Mesenchymal stem cell (in vitro differentiated cells and primary cell): ENCODE results near the gene IKZF1.
"Not testable (repeated sequence)": the region's sequence is repeated elsewhere in the genome, so short reads cannot be mapped to it uniquely, and the experiment has no call there.

Source experiments
- DNase-seq: peaks from one replicate; pipeline ENCODE4 v3.0.0-alpha.2; 2013
- H2AFZ ChIP-seq: one replicate; pipeline ENCODE4 v1.6.1; 2013; ENCODE audit warnings: low read depth, mild to moderate bottlenecking, control low read depth, inconsistent platforms, low read length, moderate library complexity
- H2AK5ac ChIP-seq: 2 replicates; pipeline ENCODE4 v1.6.1; 2013; ENCODE audit warnings: low read length, moderate library complexity, mild to moderate bottlenecking, inconsistent platforms; ENCODE audit not compliant: severe bottlenecking
- H2BK120ac ChIP-seq: one replicate; pipeline ENCODE4 v1.6.1; 2013; ENCODE audit warnings: low read depth, mild to moderate bottlenecking, inconsistent platforms, low read length, moderate library complexity
- H2BK12ac ChIP-seq, 2 experiments: one replicate each; pipeline ENCODE4 v1.6.1; 2013; ENCODE audit warnings: inconsistent platforms in 2 of 2, low read length in 2 of 2, mild to moderate bottlenecking in 2 of 2, moderate library complexity in 2 of 2, control low read depth in 1 of 2
- H2BK15ac ChIP-seq: one replicate; pipeline ENCODE4 v1.6.1; 2013; ENCODE audit warnings: mild to moderate bottlenecking, low read depth, inconsistent platforms; ENCODE audit not compliant: poor library complexity, severe bottlenecking
- H2BK5ac ChIP-seq: 2 replicates; pipeline ENCODE4 v1.6.1; 2013; ENCODE audit warnings: low read depth, mild to moderate bottlenecking, low read length, control low read depth, inconsistent platforms; ENCODE audit not compliant: poor library complexity, severe bottlenecking
- H3K14ac ChIP-seq, 2 experiments: one replicate each; pipeline ENCODE4 v1.6.1; 2013; ENCODE audit warnings: inconsistent platforms in 2 of 2, low read length in 2 of 2, control low read depth in 1 of 2, mild to moderate bottlenecking in 1 of 2, moderate library complexity in 1 of 2
- H3K18ac ChIP-seq, 2 experiments: one replicate each; pipeline ENCODE4 v1.6.1; 2013; ENCODE audit warnings: inconsistent platforms in 2 of 2, low read length in 2 of 2, control low read depth in 1 of 2, low read depth in 1 of 2, mild to moderate bottlenecking in 1 of 2
- H3K23ac ChIP-seq, 2 experiments: one replicate each; pipeline ENCODE4 v1.6.1; 2013; ENCODE audit warnings: inconsistent platforms in 2 of 2, low read length in 2 of 2, mild to moderate bottlenecking in 2 of 2, moderate library complexity in 2 of 2, control low read depth in 1 of 2
- H3K27ac ChIP-seq: 2 replicates; pipeline ENCODE4 v1.5.1; 2013; ENCODE audit warnings: mild to moderate bottlenecking, moderate library complexity, low read length, control low read depth, inconsistent platforms; ENCODE audit not compliant: poor library complexity, severe bottlenecking
- H3K27me3 ChIP-seq, 2 experiments: 2 replicates each; pipeline versions ENCODE4 v1.6.1 to v1.7.0; 2013; ENCODE audit warnings: low read length in 2 of 2, mild to moderate bottlenecking in 2 of 2, moderate library complexity in 2 of 2, control low read depth in 1 of 2, inconsistent platforms in 1 of 2; ENCODE audit not compliant: control insufficient read depth in 1 of 2, insufficient read depth in 1 of 2
- H3K36me3 ChIP-seq, 2 experiments: 2 replicates each; pipeline versions ENCODE4 v1.6.1 to v1.7.0; 2013; ENCODE audit warnings: low read length in 2 of 2, control low read depth in 1 of 2, inconsistent platforms in 1 of 2, low read depth in 1 of 2, mild to moderate bottlenecking in 1 of 2; ENCODE audit not compliant: insufficient read depth in 2 of 2, control insufficient read depth in 1 of 2
- H3K4ac ChIP-seq, 2 experiments: one replicate each; pipeline ENCODE4 v1.6.1; 2013; ENCODE audit warnings: inconsistent platforms in 2 of 2, low read length in 2 of 2, mild to moderate bottlenecking in 2 of 2, moderate library complexity in 2 of 2, control low read depth in 1 of 2, low read depth in 1 of 2
- H3K4me1 ChIP-seq: 2 replicates; pipeline ENCODE4 v1.6.1; 2013; ENCODE audit warnings: low read depth, low read length, control low read depth; ENCODE audit not compliant: control insufficient read depth, insufficient read depth
- H3K4me2 ChIP-seq: 2 replicates; pipeline ENCODE4 v1.6.1; 2013; ENCODE audit warnings: low read length, mild to moderate bottlenecking, inconsistent platforms; ENCODE audit not compliant: poor library complexity, severe bottlenecking
- H3K4me3 ChIP-seq, 2 experiments: 2 replicates each; pipeline versions ENCODE4 v1.5.1 to v1.7.0; 2013; ENCODE audit warnings: low read length in 2 of 2, mild to moderate bottlenecking in 2 of 2, control low read depth in 1 of 2, low read depth in 1 of 2; ENCODE audit not compliant: insufficient read depth in 1 of 2
- H3K79me1 ChIP-seq: replicated peaks from 2 replicates; pipeline ENCODE4 v1.6.1; 2013; ENCODE audit warnings: mild to moderate bottlenecking, control low read depth, low read length, inconsistent platforms; ENCODE audit not compliant: poor library complexity, severe bottlenecking
- H3K9ac ChIP-seq: 2 replicates; pipeline ENCODE4 v1.7.0; 2013; ENCODE audit warnings: mild to moderate bottlenecking, low read length, moderate library complexity
- H3K9me3 ChIP-seq: 2 replicates; pipeline ENCODE4 v1.7.0; 2013; ENCODE audit warnings: mild to moderate bottlenecking, low read length; ENCODE audit not compliant: control insufficient read depth
- H4K8ac ChIP-seq: one replicate; pipeline ENCODE4 v1.6.1; 2013; ENCODE audit warnings: inconsistent platforms, mild to moderate bottlenecking, low read length, moderate library complexity
- H4K91ac ChIP-seq: one replicate; pipeline ENCODE4 v1.6.1; 2013; ENCODE audit warnings: mild to moderate bottlenecking, low read length, inconsistent platforms
- WGBS: methylation state at CpG from one replicate; pipeline ENCODE4 v1.1.7; 2013; ENCODE audit warnings: mixed read lengths; 5-methylcytosine and 5-hydroxymethylcytosine counted together

The IKZF1 gene

GRCh38 chr7:50335795-50336754, 31.6 kb downstream of the IKZF1 start:
- Histone ChIP-seq H3K4ac (no peak overlapping the region), H3K36me3 (no peaks in the 10 kb centered on the region), H2BK12ac (no peak overlapping the region), H3K23ac (no peak overlapping the region), H2AFZ (no peak overlapping the region), H4K8ac (no peak overlapping the region), H3K9me3 (no peaks in the 10 kb centered on the region), H3K4me2 (no peak overlapping the region), H3K4me1 (peaks cover 4% of the 10 kb centered on the region), H2BK5ac (no peak overlapping the region), H2BK15ac (no peak overlapping the region), H3K4me3 (no peak overlapping the region), H4K91ac (no peak overlapping the region), H3K18ac (no peak overlapping the region), H3K27me3 (peaks cover 0 to 33% of the 10 kb centered on the region in 2 experiments), H2BK120ac (no peak overlapping the region), H2AK5ac (no peak overlapping the region), H3K79me1 (no peaks in the 10 kb centered on the region), H3K9ac (no peak overlapping the region), H3K14ac (peak overlapping the region in 1 of 2 experiments; percentile 53), H3K27ac (no peak overlapping the region)
- DNase-seq, result no peak
- 75% methylated on average over 22 of the region's 22 CpGs for WGBS

- Histone ChIP-seq H2BK12ac (no peak overlapping the region), H2AFZ (no peak overlapping the region), H3K9ac (no peak overlapping the region), H3K36me3 (no peaks in the 10 kb centered on the region), H3K9me3 (no peaks in the 10 kb centered on the region), H3K79me1 (no peaks in the 10 kb centered on the region), H3K27me3 (peaks cover 0 to 25% of the 10 kb centered on the region in 2 experiments), H2BK5ac (no peak overlapping the region), H3K18ac (no peak overlapping the region), H2AK5ac (no peak overlapping the region), H3K4me3 (no peak overlapping the region), H4K8ac (no peak overlapping the region), H3K23ac (no peak overlapping the region), H3K4ac (no peak overlapping the region), H2BK120ac (no peak overlapping the region), H2BK15ac (no peak overlapping the region), H4K91ac (no peak overlapping the region), H3K4me1 (peaks cover 4% of the 10 kb centered on the region), H3K27ac (no peak overlapping the region), H3K4me2 (no peak overlapping the region), H3K14ac (no peak overlapping the region)
- WGBS, result 94% methylated on average over 15 of the region's 15 CpGs
- DNase-seq, result no peak
These were observed 32.6 kb downstream of the IKZF1 start for GRCh38 chr7:50336894-50337703.

GRCh38 chr7:50339472-50339871, 35.0 kb downstream of the IKZF1 start:
- H2BK120ac ChIP-seq, H3K14ac ChIP-seq, H3K4me3 ChIP-seq, H4K8ac ChIP-seq, H2AFZ ChIP-seq, H4K91ac ChIP-seq, H2BK15ac ChIP-seq, H3K9me3 ChIP-seq, H3K27ac ChIP-seq, H2BK5ac ChIP-seq, H3K23ac ChIP-seq, H3K18ac ChIP-seq, H3K79me1 ChIP-seq, H3K4me1 ChIP-seq, H2AK5ac ChIP-seq, H3K9ac ChIP-seq, H3K4me2 ChIP-seq, H3K4ac ChIP-seq, H2BK12ac ChIP-seq, DNase-seq, H3K36me3 ChIP-seq: not testable (repeated sequence)
- H3K27me3 ChIP-seq, result peaks cover 0 to 24% of the 10 kb centered on the region in 2 experiments
- 94% methylated on average over 6 of the region's 7 CpGs for WGBS

- no peak overlapping the region for H4K91ac ChIP-seq
- no peak overlapping the region for H3K18ac ChIP-seq
- H2BK120ac ChIP-seq, result no peak overlapping the region
- H4K8ac ChIP-seq, result no peak overlapping the region
- no peak overlapping the region for H3K27ac ChIP-seq
- H2BK12ac ChIP-seq, result no peak overlapping the region
- H2AK5ac ChIP-seq, result no peak overlapping the region
- H3K9ac ChIP-seq, result no peak overlapping the region
- no peak overlapping the region for H2BK5ac ChIP-seq
- no peak overlapping the region for H3K4ac ChIP-seq
- WGBS, result 53% methylated on average over 7 of the region's 7 CpGs
- no peak overlapping the region for H2BK15ac ChIP-seq
- no peak overlapping the region for H3K4me3 ChIP-seq
- H3K4me1 ChIP-seq, result peaks cover 6% of the 10 kb centered on the region
- H3K9me3 ChIP-seq, result no peaks in the 10 kb centered on the region
- no peak overlapping the region for H3K4me2 ChIP-seq
- no peak for DNase-seq
- no peaks in the 10 kb centered on the region for H3K79me1 ChIP-seq
- H3K36me3 ChIP-seq, result no peaks in the 10 kb centered on the region
- peaks cover 0 to 27% of the 10 kb centered on the region in 2 experiments for H3K27me3 ChIP-seq
- no peak overlapping the region for H2AFZ ChIP-seq
- H3K14ac ChIP-seq, result no peak overlapping the region
- no peak overlapping the region for H3K23ac ChIP-seq
These were observed 35.5 kb downstream of the IKZF1 start for GRCh38 chr7:50339990-50340500.
